Measurements from ENCODE around the gene HTT. TPM values are rescaled to one million over a fixed set of nuclear protein-coding genes. Genes with fewer than 3 reads are reported as not detected.

HTT gene
- total and polyA plus RNA-seq, 9 donors = 13.3 to 63.2 (median 38.6) TPM

DNA sequence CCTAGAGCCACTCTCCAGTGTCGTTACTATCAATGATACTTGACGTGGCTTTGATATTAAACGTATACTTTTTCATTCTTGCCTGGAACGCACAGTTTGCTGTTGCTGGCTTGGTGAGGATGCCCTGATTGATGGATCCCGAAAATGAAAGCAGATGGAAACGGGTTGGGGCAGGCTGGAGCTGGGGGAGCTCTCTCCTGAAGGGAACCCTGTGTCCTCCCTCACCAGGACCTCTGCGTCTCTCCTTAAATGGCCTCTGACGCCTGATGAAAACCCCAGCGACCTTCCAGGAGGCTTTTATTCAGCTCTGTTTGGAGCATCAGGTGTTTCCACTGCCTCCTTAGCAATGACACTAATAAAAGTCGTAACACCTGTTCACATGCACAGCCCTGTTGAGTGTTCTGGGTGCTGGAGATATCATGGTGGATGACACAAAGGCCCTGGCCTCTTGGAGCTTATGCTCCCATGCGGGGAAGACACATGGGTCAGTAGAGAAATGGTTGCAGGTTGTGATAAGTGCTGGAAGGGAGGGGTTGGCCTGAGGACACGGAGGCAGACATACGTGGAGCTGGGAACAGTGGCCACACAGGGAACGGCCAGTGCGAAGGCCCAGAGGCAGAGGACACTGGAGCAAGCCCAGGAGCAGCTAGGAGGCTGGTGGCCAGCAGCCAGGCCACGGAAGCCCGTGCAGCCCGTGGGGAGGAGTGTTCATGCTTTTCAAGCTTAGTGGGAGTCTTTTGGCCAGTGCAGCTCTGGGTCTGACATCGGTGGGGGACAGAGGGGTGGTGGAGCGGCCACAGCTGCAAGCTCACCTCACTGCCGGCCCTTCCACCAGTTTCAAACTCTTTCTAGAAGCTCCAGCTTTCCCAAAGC lies 182.0 kb downstream of the HTT start:
- TF ChIP-seq, protein P1, sequence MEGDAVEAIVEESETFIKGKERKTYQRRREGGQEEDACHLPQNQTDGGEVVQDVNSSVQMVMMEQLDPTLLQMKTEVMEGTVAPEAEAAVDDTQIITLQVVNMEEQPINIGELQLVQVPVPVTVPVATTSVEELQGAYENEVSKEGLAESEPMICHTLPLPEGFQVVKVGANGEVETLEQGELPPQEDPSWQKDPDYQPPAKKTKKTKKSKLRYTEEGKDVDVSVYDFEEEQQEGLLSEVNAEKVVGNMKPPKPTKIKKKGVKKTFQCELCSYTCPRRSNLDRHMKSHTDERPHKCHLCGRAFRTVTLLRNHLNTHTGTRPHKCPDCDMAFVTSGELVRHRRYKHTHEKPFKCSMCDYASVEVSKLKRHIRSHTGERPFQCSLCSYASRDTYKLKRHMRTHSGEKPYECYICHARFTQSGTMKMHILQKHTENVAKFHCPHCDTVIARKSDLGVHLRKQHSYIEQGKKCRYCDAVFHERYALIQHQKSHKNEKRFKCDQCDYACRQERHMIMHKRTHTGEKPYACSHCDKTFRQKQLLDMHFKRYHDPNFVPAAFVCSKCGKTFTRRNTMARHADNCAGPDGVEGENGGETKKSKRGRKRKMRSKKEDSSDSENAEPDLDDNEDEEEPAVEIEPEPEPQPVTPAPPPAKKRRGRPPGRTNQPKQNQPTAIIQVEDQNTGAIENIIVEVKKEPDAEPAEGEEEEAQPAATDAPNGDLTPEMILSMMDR (IDR thresholded peaks at IDR 0.05) = no peak
- no peak for TF ChIP-seq POLR2A (IDR thresholded peaks at IDR 0.05)
- no peak for TF ChIP-seq EP300 (IDR thresholded peaks at IDR 0.05)

DNA sequence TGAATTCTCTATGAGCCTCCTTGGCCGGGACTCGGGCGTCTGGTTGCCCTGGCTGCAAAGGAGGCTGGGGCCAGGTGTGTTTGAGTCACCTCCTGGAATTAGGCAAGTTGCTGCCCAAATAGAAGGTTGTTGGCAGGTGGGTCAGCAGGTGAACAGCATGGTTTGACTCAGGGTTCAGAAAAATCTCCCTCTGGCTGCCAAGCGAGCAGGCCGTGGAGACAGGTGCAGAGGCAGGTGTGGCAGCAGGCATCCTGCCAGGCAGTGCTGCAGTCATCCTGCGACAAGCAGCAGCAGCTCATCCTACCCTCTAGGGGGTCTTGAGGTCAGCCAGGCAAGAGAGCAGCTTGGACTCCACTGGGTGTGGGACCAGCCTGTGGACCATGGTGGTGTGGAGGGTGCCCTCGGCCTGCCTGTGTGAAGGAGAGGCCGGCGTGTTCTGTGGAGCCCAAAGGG lies 182.6 kb downstream of the HTT start:
- Histone ChIP-seq H3K9me3 (no peaks in the 10 kb centered on the region), H3K27me3 (no peaks in the 10 kb centered on the region), H3K4me3 (no peak overlapping the region), H3K36me3 (no peaks in the 10 kb centered on the region), H3K4me1 (ENCODE audit: insufficient read depth) (peaks cover 1% of the 10 kb centered on the region), H3K27ac (no peak overlapping the region)
- TF ChIP-seq EP300 (IDR thresholded peaks at IDR 0.05) = no peak
- DNase-seq = no peak
- 88 to 94% (median 88%) methylated on average over 9 of the region's 9 CpGs for WGBS, 3 donors
- intact Hi-C loops (cut with DNase I) = no loop called here

More for the DNA sequence above, 182.0 kb downstream of the HTT start:
- no peaks in the 10 kb centered on the region for H3K36me3 ChIP-seq
- H3K4me1 ChIP-seq (ENCODE audit: insufficient read depth) = peaks cover 1% of the 10 kb centered on the region
- no peaks in the 10 kb centered on the region for H3K9me3 ChIP-seq
- H3K27ac ChIP-seq = no peak overlapping the region
- H3K4me3 ChIP-seq = no peak overlapping the region
- 80 to 89% (median 84%) methylated on average over 21 of the region's 21 CpGs for WGBS, 3 donors
- no peak for DNase-seq
- no peaks in the 10 kb centered on the region for H3K27me3 ChIP-seq
- intact Hi-C loops (cut with DNase I) = no loop called here

DNA sequence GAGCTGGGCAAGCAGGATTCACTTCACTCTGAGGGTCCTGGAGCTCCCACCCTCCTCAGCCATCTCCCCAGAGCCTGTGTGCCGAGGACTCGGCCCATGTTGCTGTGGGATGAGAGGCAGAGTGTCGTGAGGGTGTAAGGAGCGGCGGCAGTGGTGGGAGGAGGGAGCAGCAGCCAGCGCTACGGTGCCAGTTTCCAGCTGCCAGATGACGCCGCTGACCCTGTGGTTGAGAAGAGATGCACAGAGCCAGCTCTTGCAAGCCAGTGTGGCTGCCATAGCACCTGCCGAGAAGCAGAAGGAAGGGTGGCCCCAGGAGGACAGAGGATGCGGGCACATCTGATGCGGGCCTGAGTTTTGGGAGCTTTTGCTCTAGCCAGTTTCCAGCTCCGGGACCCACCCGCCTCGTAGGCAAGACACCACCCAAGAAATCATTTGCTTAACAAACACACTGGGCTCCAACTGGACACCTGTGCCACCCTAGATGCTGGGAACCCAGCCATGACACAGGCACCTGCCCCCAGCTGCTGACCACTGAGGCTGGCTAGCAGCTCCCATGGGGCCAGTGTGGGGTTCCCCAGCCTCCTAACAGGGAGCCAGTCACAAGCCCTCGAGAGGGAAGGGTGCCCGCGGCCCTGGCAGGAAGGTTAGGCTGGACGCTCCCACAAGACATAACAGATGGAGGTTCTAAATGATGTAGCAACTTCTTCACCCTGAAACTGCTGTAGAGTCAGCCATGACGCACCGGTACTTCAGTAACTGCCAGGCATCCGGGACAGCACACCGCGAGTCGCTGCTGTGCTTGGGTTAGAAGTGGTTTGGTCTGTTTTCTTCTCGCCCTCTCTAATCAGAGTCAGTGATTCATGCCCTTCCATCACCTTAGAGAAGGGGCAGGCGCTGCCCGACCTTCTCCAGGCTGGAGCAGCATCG lies 183.3 kb downstream of the HTT start:
- Histone ChIP-seq H3K36me3 (no peaks in the 10 kb centered on the region), H3K9me3 (no peaks in the 10 kb centered on the region), H3K27ac (no peak overlapping the region), H3K4me3 (no peak overlapping the region), H3K4me1 (ENCODE audit: insufficient read depth) (peaks cover 1% of the 10 kb centered on the region), H3K27me3 (no peaks in the 10 kb centered on the region)
- DNase-seq = no peak
- intact Hi-C loops (cut with DNase I) = no loop called here
- no peak for TF ChIP-seq EP300 (IDR thresholded peaks at IDR 0.05)
- no peak for TF ChIP-seq POLR2A (IDR thresholded peaks at IDR 0.05)
- TF ChIP-seq, protein P1 (IDR thresholded peaks at IDR 0.05) = no peak
- 85 to 93% (median 92%) methylated on average over 29 of the region's 29 CpGs for WGBS, 3 donors

DNA sequence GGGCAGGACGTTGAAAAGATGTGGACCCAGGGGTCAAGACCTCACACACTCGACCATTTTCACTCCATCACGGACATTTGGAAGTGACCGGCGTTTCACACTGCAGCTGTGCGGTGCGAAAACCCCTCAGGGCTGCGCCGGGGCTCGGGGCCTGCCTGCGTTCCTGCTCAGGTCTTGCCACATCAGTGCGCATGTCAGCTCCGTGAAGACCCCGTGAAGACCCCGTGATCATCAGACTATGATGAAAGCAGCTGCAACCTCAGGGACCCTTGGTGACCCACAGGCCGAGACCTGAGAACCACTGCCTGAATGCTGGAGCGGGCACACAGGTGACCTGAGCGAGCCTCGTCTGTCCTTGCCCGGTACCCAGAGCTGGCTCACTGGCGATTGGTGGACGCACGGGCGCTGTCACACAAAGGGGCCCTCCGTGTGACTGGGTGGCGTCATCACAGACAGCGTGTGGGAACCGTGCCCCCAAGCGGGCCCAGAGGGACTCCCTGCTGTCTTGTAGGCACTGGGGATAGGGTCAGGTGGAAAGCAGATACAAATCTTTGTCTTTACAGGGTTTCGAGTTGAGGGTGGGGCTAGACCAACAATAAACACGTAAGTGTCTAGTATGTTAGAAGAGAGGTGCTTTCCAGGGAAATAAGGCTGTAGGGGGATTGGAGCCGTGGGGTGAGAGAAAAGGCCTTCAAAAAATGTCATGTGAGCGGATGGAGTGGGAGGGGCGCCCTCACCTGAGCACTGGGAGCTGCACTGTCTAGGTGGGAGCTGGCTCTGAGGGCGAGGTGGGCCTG lies 187.1 kb downstream of the HTT start:
- Histone ChIP-seq H3K4me3 (no peak overlapping the region), H3K36me3 (no peaks in the 10 kb centered on the region), H3K27me3 (no peaks in the 10 kb centered on the region), H3K4me1 (ENCODE audit: insufficient read depth) (no peaks in the 10 kb centered on the region), H3K27ac (no peak overlapping the region), H3K9me3 (no peaks in the 10 kb centered on the region)
- DNase-seq = no peak
- intact Hi-C loops (cut with DNase I) = no loop called here
- no peak for TF ChIP-seq POLR2A (IDR thresholded peaks at IDR 0.05)
- TF ChIP-seq, protein P1 (IDR thresholded peaks at IDR 0.05) = no peak
- TF ChIP-seq EP300 (IDR thresholded peaks at IDR 0.05) = no peak
- 85 to 93% (median 92%) methylated on average over 35 of the region's 35 CpGs for WGBS, 3 donors
